MM.1S (cell line): ENCODE data around the gene TDRD12.

Experiments used
- CTCF ChIP-seq: fragments of 300-600 bp; sonication (generic); IDR thresholded peaks from 2 replicates; pipeline ENCODE4 v1.5.1; 2016; ENCODE audit warnings: antibody characterized with exemption, low read length, mixed read lengths
- EZH2 ChIP-seq: fragments of 300-600 bp; sonication (generic); optimal IDR thresholded peaks from 2 replicates; pipeline ENCODE3; 2017; ENCODE audit warnings: low read depth, mild to moderate bottlenecking, antibody characterized with exemption, low read length, mixed read lengths
- EZH2phosphoT487 ChIP-seq: fragments of 300-600 bp; sonication (generic); IDR thresholded peaks from 2 replicates; pipeline ENCODE4 v1.6.1; 2018; ENCODE audit warnings: antibody characterized with exemption, low read length

- TF ChIP-seq CTCF: no peak
- no peak for TF ChIP-seq EZH2
- no peak for TF ChIP-seq EZH2phosphoT487
These were observed 147.1 kb downstream of the TDRD12 start for GRCh38 chr19:32866564-32867265.
